Neural cell (in vitro differentiated cells): Measurements from ENCODE around the gene GFI1. TPM values are rescaled to one million over a fixed set of nuclear protein-coding genes. Genes with fewer than 3 reads are reported as not detected.

Experiments used
- H2AFZ ChIP-seq: fragments of 200-600, 300-800 bp; sonication (generic), shearing (Covaris generic); 2 replicates; pipeline ENCODE4 v1.6.0; 2014; ENCODE audit warnings: low read depth, mild to moderate bottlenecking, antibody characterized with exemption, low read length, moderate library complexity
- H3F3A ChIP-seq: fragments of 200-600 bp; shearing (Covaris generic); 2 replicates; pipeline ENCODE4 v1.6.1; 2016; ENCODE audit warnings: mild to moderate bottlenecking, moderate library complexity, mixed read lengths, antibody characterized with exemption, low read length; ENCODE audit not compliant: insufficient read depth, poor library complexity, severe bottlenecking
- H3K27ac ChIP-seq: fragments of 200-600, 300-800 bp; sonication (generic), shearing (Covaris generic); 2 replicates; pipeline ENCODE4 v1.5.1; 2014; ENCODE audit warnings: mild to moderate bottlenecking, low read length, moderate library complexity
- H3K27me3 ChIP-seq: fragments of 300-800, 200-600 bp; sonication (generic), shearing (Covaris generic); 2 replicates; pipeline ENCODE4 v1.6.0; 2014; ENCODE audit warnings: mild to moderate bottlenecking, low read depth, low read length, moderate library complexity; ENCODE audit not compliant: insufficient read depth
- H3K36me3 ChIP-seq: fragments of 300-800, 200-600 bp; sonication (generic), shearing (Covaris generic); 2 replicates; pipeline ENCODE4 v1.5.1; 2014; ENCODE audit warnings: mild to moderate bottlenecking, antibody characterized with exemption, low read length, moderate library complexity; ENCODE audit not compliant: insufficient read depth
- H3K4me2 ChIP-seq: fragments of 300-800, 200-600 bp; sonication (generic), shearing (Covaris generic); 2 replicates; pipeline ENCODE4 v1.6.0; 2014; ENCODE audit warnings: mild to moderate bottlenecking, low read length
- H3K4me3 ChIP-seq: fragments of 300-800, 200-600 bp; sonication (generic), shearing (Covaris generic); 2 replicates; pipeline ENCODE4 v1.5.1; 2014; ENCODE audit warnings: mild to moderate bottlenecking, low read length, moderate library complexity
- H3K79me2 ChIP-seq: fragments of 200-600 bp; shearing (Covaris generic); replicated peaks from 2 replicates; pipeline ENCODE4 v1.6.0; 2014; ENCODE audit warnings: mild to moderate bottlenecking, low read length, moderate library complexity; ENCODE audit not compliant: insufficient read depth
- H3K9ac ChIP-seq: fragments of 300-800, 200-600 bp; sonication (generic), shearing (Covaris generic); 2 replicates; pipeline ENCODE4 v1.6.1; 2016; ENCODE audit warnings: mild to moderate bottlenecking, low read length, mixed read lengths
- H3K9me2 ChIP-seq: fragments of 200-600 bp; shearing (Covaris generic); 2 replicates; pipeline ENCODE4 v1.6.1; 2016; ENCODE audit warnings: mild to moderate bottlenecking, low read length, mixed read lengths; ENCODE audit not compliant: insufficient read depth
- H3K9me3 ChIP-seq: fragments of 200-600, 300-800 bp; sonication (generic), shearing (Covaris generic); 2 replicates; pipeline ENCODE4 v1.6.1; 2016; ENCODE audit warnings: mild to moderate bottlenecking, mixed run types, low read length, moderate library complexity, mixed read lengths
- H4K20me1 ChIP-seq: fragments of 200-600 bp; shearing (Covaris generic); 2 replicates; pipeline ENCODE4 v1.6.1; 2016; ENCODE audit warnings: mild to moderate bottlenecking, mixed run types; ENCODE audit not compliant: insufficient read depth
- CTCF ChIP-seq: fragments of 450-650 bp; IDR thresholded peaks from 2 replicates; pipeline ENCODE4 v1.5.1; 2014; ENCODE audit warnings: antibody characterized with exemption, mild to moderate bottlenecking, moderate library complexity; ENCODE audit not compliant: poor library complexity, severe bottlenecking
- EP300 ChIP-seq: fragments of 450-650 bp; conservative IDR thresholded peaks from 2 replicates; pipeline ENCODE4 v1.6.1; 2014; ENCODE audit warnings: antibody characterized with exemption, mild to moderate bottlenecking, moderate library complexity; ENCODE audit not compliant: poor library complexity, severe bottlenecking
- EZH2 ChIP-seq: fragments of 200-600, 300-800 bp; shearing (Covaris generic), sonication (generic); IDR thresholded peaks from 2 replicates; pipeline ENCODE4 v1.6.1; 2014; ENCODE audit warnings: antibody characterized with exemption, low read length, borderline replicate concordance, mild to moderate bottlenecking; ENCODE audit not compliant: insufficient read depth, poor library complexity, severe bottlenecking
- MXI1 ChIP-seq: fragments of 450-650 bp; conservative IDR thresholded peaks from 2 replicates; pipeline ENCODE4 v1.6.1; 2014; ENCODE audit warnings: antibody characterized with exemption, mild to moderate bottlenecking; ENCODE audit not compliant: poor library complexity, severe bottlenecking
- POLR2AphosphoS5 ChIP-seq: IDR thresholded peaks from 2 replicates; pipeline ENCODE4 v1.6.1; 2012
- RAD21 ChIP-seq: fragments of 450-650 bp; conservative IDR thresholded peaks from 2 replicates; pipeline ENCODE4 v1.6.1; 2014; ENCODE audit warnings: antibody characterized with exemption, mild to moderate bottlenecking, moderate library complexity
- REST ChIP-seq: IDR thresholded peaks from 2 replicates; pipeline ENCODE4 v1.6.1; 2012; ENCODE audit warnings: borderline replicate concordance
- SMC3 ChIP-seq: fragments of 450-650 bp; conservative IDR thresholded peaks from 2 replicates; pipeline ENCODE4 v1.6.1; 2014; ENCODE audit warnings: antibody characterized with exemption, mild to moderate bottlenecking, moderate library complexity; ENCODE audit not compliant: poor library complexity
- TAF1 ChIP-seq: IDR thresholded peaks from 2 replicates; pipeline ENCODE4 v1.6.1; 2012; ENCODE audit warnings: low read depth
- polyA plus RNA-seq: library from polyadenylated mRNA; depleted of rRNA; stranded (reverse); fragments of >200 nt; gene quantifications from 2 replicates; pipeline ENCODE4 v1.2.3, GENCODE V29; 2014

The GFI1 gene
- polyA plus RNA-seq, 1 donor from 2014 or later, result not detected

DNA sequence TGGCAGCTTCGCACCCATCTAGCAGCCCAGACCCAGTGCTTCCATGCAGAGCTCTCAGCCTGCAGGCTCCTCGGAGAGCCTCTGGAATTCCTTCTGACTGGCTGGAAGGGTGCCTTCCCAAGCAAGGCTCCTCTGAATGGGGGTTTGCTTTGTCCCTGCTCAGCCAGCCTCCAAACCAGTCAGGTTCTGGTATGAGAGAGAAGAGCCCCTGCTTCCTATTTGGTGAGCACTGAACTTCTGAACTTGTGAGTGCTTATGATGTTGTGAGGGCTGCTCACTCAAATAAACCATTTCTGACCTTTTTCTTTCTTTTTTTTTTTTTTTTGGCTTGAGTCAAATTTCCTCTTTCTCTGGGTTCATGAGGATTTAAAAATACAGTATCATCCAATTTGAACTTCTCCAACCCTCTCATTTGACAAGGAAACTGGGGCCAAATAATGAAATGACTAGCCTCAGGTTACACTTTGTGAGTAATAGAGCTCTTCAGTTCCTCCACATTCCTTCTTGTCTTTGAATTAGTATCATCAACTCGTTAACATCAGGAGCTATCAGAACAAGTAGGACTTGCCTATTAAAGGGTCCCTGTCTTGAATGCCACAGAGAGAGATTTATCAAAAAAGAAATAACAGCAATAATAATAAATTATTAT is 39.6 kb downstream of the GFI1 start:
- Histone ChIP-seq H2AFZ (no peak overlapping the region), H3K79me2 (no peaks in the 10 kb centered on the region), H3K4me2 (no peak overlapping the region), H4K20me1 (no peaks in the 10 kb centered on the region), H3K27ac (no peak overlapping the region), H3K36me3 (no peaks in the 10 kb centered on the region), H3K9ac (no peak overlapping the region), H3K4me3 (no peak overlapping the region), H3K9me2 (no peaks in the 10 kb centered on the region), H3K9me3 (no peaks in the 10 kb centered on the region), H3F3A (no peaks in the 10 kb centered on the region), H3K27me3 (no peaks in the 10 kb centered on the region)
- no peak for TF ChIP-seq MXI1
- no peak for TF ChIP-seq EZH2
- no peak for TF ChIP-seq POLR2AphosphoS5
- no peak for TF ChIP-seq TAF1
- no peak for TF ChIP-seq EP300
- TF ChIP-seq SMC3, result no peak
- TF ChIP-seq RAD21, result no peak
- no peak for TF ChIP-seq REST
- TF ChIP-seq CTCF, result no peak

DNA sequence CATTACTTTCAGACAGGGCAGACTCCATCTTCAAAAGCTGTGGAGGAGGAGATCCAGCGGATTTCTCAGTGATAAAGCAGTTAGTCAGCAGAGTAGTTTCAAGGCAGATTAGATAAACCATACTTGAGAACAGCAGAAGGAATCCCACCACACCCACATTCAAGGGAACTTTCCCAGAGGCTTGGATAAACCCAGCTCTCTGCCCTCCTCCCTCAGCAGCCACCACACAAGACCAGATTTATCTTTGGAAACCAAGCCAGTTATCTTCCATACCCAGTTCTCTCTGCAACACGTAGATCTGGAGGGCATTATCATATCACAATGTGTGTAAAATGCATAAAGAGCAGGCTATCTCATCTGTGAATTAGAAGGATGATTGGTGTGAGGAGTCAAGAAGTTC is 40.2 kb downstream of the GFI1 start:
- Histone ChIP-seq H3K4me3 (no peak overlapping the region), H3F3A (no peaks in the 10 kb centered on the region), H3K9me2 (no peaks in the 10 kb centered on the region), H3K36me3 (no peaks in the 10 kb centered on the region), H2AFZ (no peak overlapping the region), H3K27me3 (no peaks in the 10 kb centered on the region), H3K79me2 (no peaks in the 10 kb centered on the region), H4K20me1 (no peaks in the 10 kb centered on the region), H3K9ac (no peak overlapping the region), H3K27ac (no peak overlapping the region), H3K4me2 (no peak overlapping the region), H3K9me3 (no peaks in the 10 kb centered on the region)
- no peak for TF ChIP-seq SMC3
- no peak for TF ChIP-seq EZH2
- no peak for TF ChIP-seq RAD21
- no peak for TF ChIP-seq POLR2AphosphoS5
- TF ChIP-seq MXI1, result no peak
- TF ChIP-seq CTCF, result no peak
- no peak for TF ChIP-seq EP300
- TF ChIP-seq TAF1, result no peak
- TF ChIP-seq REST, result no peak
